NCI-H748 treated with DMSO at 0.1 percent for 48 hours (cell line): ENCODE measurements around the gene BCKDHB.
"Not testable (repeated sequence)": the region's sequence is repeated elsewhere in the genome, so short reads cannot be mapped to it uniquely, and the experiment has no call there.

Experiments
- DNase-seq: peaks from one replicate; lab custom pipeline; 2025; lab: John Stamatoyannopoulos, UW

BCKDHB gene

DNA sequence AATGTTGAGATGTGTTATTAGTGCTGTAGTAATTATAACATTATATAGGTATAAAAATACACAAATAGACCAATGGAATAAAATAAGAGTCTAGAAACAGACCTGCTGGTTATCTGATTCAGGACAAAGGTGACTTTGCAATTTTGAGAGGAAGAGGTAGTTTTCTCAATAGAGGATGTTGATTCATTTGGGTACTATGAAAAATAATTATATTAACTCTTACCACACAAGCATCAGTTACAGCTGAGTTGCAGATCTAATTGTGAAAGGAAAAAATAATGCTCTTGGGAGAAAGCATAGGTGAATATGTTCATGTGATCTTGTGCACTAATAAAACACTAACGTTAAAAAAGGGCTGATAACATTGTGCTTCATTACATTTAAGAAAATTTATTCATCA lies 103.0 kb downstream of the BCKDHB start:
- DNase-seq: no peak

DNA sequence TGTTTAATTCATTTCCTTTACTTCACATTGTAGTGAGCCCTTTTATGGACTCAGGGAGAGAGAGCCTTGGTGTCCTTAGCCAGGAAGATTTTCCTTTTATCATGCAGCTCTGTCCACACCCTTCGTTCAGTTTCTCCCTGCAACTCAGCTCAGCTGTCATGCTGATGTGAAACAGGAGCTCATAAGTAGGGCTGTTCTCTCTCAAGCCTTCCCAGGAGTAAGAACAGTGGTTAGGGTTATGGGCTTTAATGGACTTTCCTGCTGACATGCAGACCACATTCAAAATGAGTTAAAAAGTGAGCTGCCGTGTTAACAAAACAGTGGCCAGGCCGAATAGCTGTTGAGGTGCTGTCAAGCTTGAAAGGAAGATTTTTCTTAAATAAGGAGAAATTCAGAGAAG lies 104.1 kb downstream of the BCKDHB start:
- DNase-seq: no peak

DNA sequence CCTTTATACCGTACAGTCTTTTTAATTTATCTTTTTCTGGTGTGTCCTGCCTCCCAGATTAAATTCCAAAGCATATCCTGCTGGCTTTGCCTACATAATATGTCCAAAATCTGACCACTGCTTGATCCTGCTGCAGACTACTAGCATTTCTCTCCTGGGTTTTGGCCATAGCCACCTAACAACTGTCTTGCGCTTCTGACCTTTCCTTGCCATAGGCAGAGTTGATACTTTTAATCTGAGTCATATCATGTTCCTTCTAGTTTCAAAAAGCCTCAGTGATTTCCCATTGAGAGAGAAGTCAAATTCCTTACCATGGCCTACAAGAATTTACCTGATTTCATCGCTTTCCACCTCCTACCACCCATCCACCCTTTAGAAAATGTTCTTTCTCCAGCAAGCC lies 104.8 kb downstream of the BCKDHB start:
- no peak for DNase-seq

DNA sequence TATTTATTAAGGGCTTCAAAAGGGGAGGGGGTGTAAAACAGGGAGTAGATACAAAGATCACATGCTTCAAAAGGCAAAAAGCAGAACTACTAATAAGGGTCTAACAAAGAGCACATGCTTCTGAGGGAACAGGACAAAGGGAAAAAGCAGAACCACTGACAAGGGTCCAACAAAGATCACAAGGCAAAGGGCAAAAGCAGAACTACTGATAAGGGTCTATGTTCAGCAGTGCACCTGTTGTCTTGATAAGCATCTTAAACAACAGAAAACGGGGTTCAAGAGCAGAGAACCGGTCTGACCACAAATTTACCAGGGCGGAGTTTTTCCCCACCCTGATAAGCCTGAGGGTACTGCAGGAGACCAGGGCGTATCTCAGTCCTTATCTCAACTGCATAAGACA lies 105.4 kb downstream of the BCKDHB start:
- not testable (repeated sequence) for DNase-seq

DNA sequence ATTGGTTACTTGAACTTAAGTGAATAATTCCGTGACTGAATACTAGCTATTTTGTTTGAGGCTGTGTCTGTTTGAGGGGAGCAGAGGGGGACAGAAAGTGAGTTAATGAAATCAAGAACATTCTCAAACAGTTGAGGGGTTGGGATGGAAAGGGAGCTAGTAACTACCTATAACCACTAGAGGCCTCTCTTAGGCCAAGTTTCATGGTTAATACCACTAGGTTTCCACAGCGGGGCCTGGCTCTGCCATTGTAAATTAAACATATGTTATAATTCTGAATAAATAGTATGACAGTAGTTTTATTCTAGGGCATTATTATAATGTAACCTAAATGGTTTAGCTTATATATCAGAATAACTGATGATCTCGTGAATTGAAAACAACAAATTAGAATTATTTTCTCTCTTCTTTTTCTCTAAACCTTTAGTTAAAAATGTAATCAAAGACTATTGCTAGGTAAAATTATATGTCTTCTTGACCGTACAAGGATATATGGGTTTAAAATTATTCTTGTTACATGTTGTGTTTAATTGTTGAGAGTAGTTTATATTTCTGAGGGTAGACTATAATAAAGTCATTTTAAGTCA lies 108.1 kb downstream of the BCKDHB start:
- DNase-seq: peak; percentile 47

DNA sequence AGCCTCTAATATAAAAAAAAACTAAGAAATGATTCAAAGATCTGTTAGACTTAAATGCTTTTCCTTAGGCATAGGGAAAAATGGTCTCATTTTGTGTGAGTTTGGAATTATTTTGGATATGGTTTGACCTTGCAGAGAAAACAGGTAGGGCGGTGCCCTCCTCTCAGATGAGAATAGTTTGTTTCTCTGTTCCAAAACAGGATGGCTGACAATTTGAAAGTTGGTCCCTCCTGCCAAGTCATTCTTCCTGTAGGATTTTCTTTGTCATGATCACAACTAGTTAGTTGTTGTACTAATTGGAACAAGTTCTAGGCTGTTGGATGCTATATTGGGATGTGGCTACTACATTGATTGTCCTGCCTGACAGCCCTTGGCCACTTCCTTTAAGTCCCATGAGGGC lies 108.6 kb downstream of the BCKDHB start:
- DNase-seq: no peak

DNA sequence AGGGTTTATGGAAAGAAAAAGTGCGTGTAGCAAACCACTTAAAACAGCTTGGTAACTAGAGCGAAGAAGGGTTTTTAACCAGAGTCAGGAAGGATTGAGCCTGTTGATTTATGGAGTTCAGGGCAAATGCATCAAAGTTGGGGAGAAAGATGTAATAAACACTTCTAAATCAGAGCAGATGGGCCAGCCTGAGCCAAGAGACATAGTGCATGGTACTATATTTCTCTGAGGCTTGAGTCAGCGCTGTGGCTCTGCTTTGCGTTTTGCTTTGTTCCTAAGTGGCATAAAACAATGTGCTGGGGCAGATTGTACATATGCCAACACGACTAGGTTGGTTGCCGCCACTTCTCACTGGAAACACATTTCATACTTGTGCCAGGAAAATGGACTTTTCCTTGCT lies 111.3 kb downstream of the BCKDHB start:
- no peak for DNase-seq

DNA sequence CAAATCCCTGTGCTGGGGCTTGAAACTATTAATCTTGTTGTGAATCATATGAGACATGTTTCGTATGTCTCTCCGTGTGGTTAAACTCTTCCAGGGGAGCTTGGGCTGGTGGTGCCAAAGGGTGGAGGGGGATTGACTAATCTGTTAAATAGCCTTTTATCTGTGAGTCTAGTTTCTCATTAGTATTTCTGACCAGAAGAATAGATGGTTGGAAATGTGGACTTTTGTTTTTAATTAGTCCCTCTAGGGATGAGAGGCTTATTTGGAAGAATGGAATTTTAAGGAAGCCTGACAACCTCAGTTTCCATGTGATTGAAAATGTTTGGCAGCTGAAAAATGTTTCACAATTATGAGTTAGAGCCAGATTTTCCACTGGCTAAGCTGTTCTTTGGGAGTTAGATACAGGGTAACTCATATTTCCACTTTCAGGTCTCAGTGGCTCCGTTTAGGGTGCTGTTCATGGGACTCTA lies 117.3 kb downstream of the BCKDHB start:
- no peak for DNase-seq

DNA sequence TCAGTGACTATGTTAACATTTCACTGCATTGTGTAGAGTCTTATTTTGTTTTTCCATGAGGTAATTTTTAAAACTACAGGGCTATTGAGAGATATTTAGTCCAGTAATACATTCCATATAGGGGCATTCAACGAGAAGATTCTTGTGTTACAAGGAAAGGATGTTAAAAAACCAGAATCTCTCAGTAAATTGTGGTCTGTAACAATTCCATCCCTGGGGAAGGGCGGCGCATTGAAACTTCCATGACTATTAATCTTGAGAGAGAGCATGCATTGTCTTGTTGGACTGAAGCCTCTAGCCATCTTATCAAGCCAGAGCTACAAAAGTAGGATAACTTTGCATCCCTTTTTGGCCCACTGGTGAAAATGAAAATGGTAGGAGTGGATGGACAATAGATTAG lies 119.7 kb downstream of the BCKDHB start:
- DNase-seq: no peak

DNA sequence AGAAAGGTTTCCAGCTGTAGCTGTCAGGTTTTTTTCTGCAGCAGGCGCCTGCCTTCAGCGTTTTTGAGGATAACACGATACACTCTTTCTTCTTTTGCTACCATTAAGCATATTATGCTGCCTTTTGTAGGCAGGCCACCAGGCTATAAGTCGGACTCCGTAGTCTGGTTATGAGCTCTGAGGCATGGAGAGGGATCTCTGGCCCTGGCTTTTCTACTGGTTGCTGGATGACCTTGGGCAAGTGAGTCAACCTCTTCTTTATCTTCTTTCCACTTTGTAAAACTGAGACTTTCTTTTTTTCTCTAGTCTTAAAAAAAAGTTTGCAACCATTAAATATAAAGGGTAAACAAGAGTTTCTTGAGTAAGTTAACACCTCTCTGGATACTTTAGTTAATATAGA lies 120.2 kb downstream of the BCKDHB start:
- DNase-seq: no peak

DNA sequence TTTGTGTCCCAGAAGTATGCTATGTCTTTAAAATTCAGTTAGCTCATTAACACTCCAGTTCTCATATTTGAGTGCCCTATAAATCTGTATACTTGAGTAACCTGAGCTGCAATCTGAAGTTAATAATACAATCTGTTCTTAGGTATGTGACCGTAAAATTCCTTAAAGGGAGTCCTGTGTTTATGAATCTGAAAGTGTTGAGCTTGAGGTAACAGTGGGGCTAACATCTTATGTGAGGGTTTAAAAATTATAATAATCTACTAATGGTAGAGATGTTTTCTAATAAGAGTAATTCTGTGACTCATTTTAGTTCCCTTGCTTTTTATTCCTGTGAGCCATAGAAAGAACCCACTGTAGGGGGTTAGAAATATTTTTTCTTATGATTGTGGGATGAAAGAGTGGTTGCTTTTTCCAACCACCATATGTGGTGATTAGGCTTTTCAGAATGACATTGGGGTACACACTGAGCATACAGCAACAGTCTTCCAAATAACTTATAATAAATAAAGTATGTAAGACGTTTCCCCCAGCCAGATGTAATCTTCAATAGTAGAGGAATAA lies 121.2 kb downstream of the BCKDHB start:
- DNase-seq: no peak

DNA sequence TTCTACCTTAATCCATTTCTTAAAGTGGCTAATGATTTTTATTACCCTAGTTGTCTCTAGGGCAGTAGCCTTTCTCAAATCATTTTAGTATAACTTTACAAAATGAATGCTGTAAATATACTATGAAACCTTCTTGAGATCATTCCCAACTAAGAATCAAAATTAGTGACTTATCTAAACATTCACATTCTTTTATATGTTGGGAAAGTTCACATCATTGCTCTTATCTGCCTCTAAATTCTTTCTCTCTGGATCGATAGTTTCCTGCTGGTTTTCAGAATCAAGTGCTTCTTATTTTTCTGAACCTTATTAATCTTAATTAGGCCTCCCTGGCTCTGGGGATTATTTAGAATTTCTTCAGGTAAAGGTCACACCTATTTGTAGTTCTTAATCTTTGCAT lies 126.8 kb downstream of the BCKDHB start:
- DNase-seq: no peak

DNA sequence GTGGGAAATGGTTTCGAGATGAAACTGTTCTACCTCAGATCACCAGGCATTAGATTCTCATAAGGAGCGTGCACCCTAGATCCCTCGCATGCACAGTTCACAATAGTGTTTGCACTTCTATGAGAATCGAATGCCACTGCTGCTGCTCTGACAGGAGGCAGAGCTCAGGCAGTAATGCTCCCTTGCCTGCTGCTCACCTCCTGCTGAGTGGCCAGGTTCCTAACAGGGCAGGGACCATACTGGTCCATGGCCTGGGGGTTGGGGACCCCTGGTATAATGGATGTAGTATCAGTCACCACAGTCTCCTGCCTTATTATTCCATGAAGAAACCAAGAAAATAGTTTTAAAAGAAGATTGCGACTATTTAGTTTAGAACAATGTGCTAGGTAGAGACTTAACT lies 127.5 kb downstream of the BCKDHB start:
- DNase-seq: no peak

DNA sequence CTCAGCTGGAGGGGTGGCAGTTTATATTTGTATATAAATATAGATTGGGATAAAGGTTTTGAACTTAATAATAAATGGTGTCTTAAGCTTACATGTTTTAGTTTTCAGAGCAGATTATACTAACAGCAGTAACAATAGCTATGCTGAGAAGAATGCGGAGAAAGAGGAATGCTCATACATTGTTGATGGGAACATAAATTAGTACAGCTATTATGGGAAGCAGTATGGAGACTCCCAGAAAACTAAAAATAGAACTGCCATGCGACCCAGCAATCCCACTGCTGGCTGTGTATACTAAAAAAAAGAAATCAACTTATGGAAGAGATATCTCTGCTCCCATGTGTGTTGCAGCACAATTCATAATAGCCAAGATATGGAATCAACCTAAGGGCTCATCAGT lies 127.9 kb downstream of the BCKDHB start:
- no peak for DNase-seq

DNA sequence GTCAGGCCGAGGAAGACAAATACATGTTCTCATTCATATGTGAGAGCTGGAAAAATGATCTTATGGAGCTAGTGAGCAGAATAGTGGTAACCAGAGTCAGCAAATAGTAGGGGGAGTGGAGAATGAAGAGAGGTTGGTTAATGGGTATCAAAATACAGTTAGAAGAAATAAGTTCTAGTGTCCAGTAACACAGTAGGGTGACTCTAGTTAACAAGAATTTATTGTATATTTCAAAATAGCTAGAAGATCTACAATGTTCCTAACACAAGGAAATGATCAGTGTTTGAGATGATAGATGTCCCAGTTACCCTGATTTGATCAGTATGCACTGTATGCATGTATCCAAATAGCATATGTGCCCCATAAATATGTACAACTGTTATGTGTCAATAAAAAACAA lies 128.4 kb downstream of the BCKDHB start:
- no peak for DNase-seq

DNA sequence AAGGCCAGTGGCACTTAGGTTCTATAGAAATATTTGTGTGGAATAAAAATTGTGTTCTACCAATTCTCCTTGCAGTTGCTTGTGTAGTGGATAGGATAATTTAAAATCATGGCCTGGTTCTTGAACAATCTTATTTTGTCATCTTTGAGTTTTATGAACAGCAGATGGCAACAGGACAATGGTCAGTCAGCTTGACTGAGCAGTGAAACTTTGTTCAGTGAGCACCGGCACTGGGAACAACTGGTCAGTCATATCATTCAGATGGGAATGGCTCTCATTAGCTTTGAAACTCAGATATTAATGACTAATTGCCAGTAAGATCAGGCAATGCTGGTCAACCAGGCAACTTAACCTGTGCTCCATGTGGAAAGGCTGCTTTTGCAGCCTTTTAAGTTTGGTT lies 129.2 kb downstream of the BCKDHB start:
- DNase-seq: no peak

DNA sequence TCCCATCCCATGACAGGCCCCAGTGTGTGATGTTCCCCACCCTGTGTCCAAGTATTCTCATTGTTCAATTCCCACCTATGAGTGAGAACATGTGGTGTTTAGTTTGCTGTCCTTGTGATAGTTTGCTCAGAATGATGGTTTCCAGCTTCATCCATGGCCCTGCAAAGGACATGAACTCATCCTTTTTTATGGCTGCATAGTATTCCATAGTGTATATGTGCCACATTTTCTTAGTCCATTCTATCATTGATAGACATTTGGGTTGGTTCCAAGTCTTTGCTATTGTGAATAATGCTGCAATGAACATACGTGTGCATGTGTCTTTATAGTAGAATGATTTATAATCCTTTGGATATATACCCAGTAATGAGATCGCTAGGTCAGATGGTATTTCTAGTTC lies 132.3 kb downstream of the BCKDHB start:
- DNase-seq: not testable (repeated sequence)

DNA sequence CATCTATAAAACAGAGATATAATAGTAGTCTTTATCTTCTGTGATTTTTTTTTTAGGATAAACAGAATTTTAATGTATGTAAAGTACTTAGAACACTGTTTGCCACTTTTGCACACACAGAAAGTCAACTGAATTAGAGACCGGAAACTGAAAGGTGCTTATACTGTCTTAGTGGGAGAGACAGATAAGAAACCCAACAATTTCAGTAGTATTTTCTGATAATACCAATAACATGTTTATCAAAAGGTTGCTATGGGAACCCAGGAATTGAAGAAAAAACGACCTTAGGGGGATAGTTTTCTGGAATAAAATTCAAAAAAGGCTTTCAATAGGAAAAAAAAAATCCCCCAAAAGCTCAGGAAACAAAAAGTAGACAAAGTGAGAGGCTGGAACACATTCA lies 138.6 kb downstream of the BCKDHB start:
- no peak for DNase-seq

DNA sequence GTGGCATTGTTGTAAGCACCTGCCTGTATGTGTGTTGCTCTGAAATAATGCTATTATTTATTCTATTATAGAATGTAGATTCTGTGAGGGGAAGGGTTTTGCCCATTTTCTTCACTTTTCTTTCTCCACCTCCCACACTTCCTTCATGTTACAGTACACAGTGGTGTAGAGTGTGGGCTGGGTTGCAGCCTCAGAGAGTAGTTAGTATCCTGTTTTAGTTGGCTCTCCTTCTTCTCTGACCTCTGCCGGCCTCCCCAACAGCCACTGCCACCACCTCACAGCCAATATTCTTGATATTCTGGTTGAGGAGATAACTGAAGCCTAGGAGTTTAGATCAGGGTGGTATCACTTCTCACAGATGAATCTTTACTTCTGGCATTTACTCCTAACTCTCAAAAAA lies 143.4 kb downstream of the BCKDHB start:
- no peak for DNase-seq

DNA sequence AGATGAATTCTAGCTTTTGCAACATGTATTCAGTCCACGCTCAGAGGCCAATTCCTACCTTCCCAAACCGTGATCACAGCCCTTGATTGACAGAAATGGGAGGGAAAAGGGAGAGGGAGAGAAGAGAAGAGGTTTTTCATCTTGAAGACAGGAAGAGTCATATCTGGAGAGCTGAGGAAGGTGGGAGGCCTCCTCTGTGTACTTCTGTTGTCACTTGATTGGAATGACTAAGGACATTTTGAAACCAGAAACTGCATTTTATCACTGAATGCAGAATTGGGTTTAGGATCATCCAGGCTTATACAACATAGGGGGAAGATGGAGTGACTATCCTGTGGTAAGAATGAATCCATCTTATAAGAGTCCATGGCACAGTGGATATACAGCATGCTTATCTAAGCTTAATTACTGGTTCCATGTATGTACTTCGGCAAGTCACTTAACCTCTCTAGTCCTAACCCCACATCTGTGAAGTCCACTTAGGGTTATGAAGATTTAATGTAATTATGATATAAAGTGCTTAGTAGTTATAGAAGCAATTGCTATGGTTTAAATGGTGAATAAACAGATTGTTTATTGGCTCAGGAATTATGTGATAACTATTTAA lies 144.0 kb downstream of the BCKDHB start:
- no peak for DNase-seq

DNA sequence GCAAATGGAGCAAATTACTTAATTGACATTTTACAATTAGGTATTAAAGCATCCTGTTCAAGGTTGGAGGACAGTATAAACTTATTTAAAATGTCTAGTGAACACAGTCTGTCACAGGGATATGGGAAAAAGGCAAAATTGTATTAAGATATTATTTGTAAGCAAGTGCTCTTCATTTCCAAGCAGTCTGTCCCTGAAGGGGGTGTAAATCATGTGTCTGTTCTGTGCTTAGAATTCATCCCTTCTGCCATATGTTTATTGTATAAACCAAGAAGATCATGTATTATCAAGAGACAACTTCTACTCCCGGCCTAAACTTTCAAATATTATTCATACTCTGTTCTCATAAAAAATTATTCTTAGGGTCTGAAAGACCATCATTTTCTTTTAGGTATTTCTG lies 144.8 kb downstream of the BCKDHB start:
- DNase-seq: no peak

DNA sequence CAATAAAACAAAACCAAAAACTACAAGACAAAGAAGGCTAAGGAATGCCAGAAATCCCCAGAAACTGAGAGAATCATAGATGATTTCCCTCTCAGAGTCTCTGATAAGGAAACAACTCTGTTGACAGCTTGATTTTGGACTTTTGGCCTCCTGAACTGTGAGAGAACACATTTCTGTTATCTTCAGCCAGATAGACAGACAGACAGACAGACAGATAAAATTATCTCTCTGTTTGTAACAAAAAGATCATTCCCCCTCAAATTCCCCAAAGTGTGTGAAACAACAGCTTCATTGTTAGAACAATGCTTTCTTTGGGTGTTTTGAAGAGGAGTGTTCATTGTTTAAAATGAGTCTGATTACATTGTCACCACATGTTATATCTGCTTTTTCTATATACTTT lies 148.2 kb downstream of the BCKDHB start:
- DNase-seq: no peak

DNA sequence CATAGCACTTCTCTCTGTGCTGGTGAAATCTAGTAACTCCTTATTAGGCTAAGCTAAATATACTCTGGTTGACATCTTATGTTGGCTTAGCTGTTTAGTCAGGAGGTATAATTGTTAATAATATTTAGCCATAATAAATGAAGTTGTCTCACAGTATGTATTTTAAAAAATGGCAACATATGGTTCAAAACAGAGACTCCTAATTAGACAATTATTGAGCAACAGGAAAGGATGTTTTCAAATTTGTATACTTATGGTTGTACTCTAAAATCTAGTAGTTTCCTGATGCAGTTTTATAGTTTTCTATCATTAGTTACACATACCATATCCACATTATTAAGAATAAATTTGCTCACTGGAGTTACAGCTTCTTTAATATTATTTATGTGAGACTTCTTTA lies 150.2 kb downstream of the BCKDHB start:
- DNase-seq: no peak

DNA sequence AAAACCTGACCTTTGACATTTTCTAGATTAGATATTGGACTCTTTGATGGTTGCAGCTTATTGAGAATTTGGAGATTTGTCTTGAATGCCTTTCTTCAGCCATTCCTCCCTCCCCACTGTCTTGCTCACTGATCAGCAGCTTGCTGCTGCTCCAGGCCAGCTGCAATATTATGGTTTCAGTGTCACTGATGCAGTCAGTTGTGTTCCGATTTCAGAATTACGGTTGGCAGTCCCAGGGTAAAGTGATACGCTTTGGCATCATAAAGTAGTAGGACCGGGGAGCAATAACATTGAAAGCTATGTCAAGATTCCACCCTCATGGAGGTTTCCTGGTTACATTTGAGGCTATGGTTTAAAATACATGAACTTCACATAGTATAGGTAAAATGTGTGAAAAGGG lies 152.6 kb downstream of the BCKDHB start:
- DNase-seq: no peak
